Type B pancreatic cell (in vitro differentiated cells): ENCODE data around the gene CYREN. TPM values are rescaled to one million over a fixed set of nuclear protein-coding genes. Genes with fewer than 3 reads are reported as not detected.

Experiments
- DNase-seq: peaks from one replicate; pipeline ENCODE4 v3.0.0; 2021; ENCODE audit warnings: mixed read lengths; ENCODE audit not compliant: unreplicated experiment; ENCODE audit errors: extremely low spot score
- H3K27ac Mint-ChIP-seq: 2 replicates; pipeline ENCODE4 v1.8.0; 2021; ENCODE audit warnings: mild to moderate bottlenecking, mixed read lengths
- H3K27me3 Mint-ChIP-seq: 2 replicates; pipeline ENCODE4 v1.8.0; 2021; ENCODE audit warnings: mixed read lengths
- H3K36me3 Mint-ChIP-seq: 2 replicates; pipeline ENCODE4 v1.8.0; 2021; ENCODE audit warnings: mixed read lengths
- H3K4me1 Mint-ChIP-seq: one replicate; pipeline ENCODE4 v1.8.0; 2021; ENCODE audit warnings: mixed read lengths; ENCODE audit not compliant: unreplicated experiment
- H3K4me3 Mint-ChIP-seq: 2 replicates; pipeline ENCODE4 v1.8.0; 2021; ENCODE audit warnings: mild to moderate bottlenecking, mixed read lengths
- H3K9me3 Mint-ChIP-seq: 2 replicates; pipeline ENCODE4 v1.8.0; 2021; ENCODE audit warnings: mixed read lengths
- CTCF ChIP-seq: fragments of 200-600 bp; sonication (generic); conservative IDR thresholded peaks from 2 replicates; pipeline ENCODE4 v1.5.0; 2021; ENCODE audit warnings: antibody characterized with exemption, mild to moderate bottlenecking
- total RNA-seq: library from RNA; stranded (reverse); gene quantifications from 2 replicates; pipeline ENCODE4 v1.2.1, GENCODE V29; 2021; ENCODE audit warnings: low replicate concordance

The CYREN gene
- total RNA-seq, 1 donor from 2014 or later, result 51.0 TPM

- Mint-ChIP-seq H3K9me3 (peaks cover 8% of the 10 kb centered on the region), H3K4me3 (peak overlapping the region; percentile 51), H3K4me1 (peaks cover 18% of the 10 kb centered on the region), H3K36me3 (peaks cover 38% of the 10 kb centered on the region), H3K27ac (peak overlapping the region; percentile 13), H3K27me3 (no peaks in the 10 kb centered on the region)
- no peak for TF ChIP-seq CTCF
- no peak for DNase-seq
These were observed 9.5 kb downstream of the CYREN start for GRCh38 chr7:135160858-135161653.

- H3K36me3 Mint-ChIP-seq, result peaks cover 34% of the 10 kb centered on the region
- H3K9me3 Mint-ChIP-seq, result peaks cover 9% of the 10 kb centered on the region
- peaks cover 18% of the 10 kb centered on the region for H3K4me1 Mint-ChIP-seq
- DNase-seq, result no peak
- TF ChIP-seq CTCF, result no peak
- H3K27ac Mint-ChIP-seq, result peak overlapping the region; percentile 13
- no peaks in the 10 kb centered on the region for H3K27me3 Mint-ChIP-seq
- H3K4me3 Mint-ChIP-seq, result peak overlapping the region; percentile 51
These were observed 10.2 kb downstream of the CYREN start for GRCh38 chr7:135160098-135160857.

GRCh38 chr7:135159359-135160085 is 11.0 kb downstream of the CYREN start:
- no peaks in the 10 kb centered on the region for H3K27me3 Mint-ChIP-seq
- DNase-seq, result no peak
- H3K36me3 Mint-ChIP-seq, result peaks cover 34% of the 10 kb centered on the region
- H3K4me3 Mint-ChIP-seq, result no peak overlapping the region
- H3K27ac Mint-ChIP-seq, result no peak overlapping the region
- TF ChIP-seq CTCF, result no peak
- peaks cover 18% of the 10 kb centered on the region for H3K4me1 Mint-ChIP-seq
- peaks cover 9% of the 10 kb centered on the region for H3K9me3 Mint-ChIP-seq

GRCh38 chr7:135158874-135159273 is 11.6 kb downstream of the CYREN start:
- Mint-ChIP-seq H3K27ac (no peak overlapping the region), H3K36me3 (peaks cover 31% of the 10 kb centered on the region), H3K27me3 (no peaks in the 10 kb centered on the region), H3K4me3 (no peak overlapping the region), H3K4me1 (peaks cover 18% of the 10 kb centered on the region), H3K9me3 (peaks cover 12% of the 10 kb centered on the region)
- no peak for DNase-seq
- no peak for TF ChIP-seq CTCF

GRCh38 chr7:135158141-135158655 is 12.3 kb downstream of the CYREN start:
- Mint-ChIP-seq H3K4me3 (no peak overlapping the region), H3K4me1 (peaks cover 18% of the 10 kb centered on the region), H3K36me3 (peaks cover 33% of the 10 kb centered on the region), H3K27me3 (no peaks in the 10 kb centered on the region), H3K9me3 (peaks cover 13% of the 10 kb centered on the region), H3K27ac (no peak overlapping the region)
- no peak for DNase-seq
- TF ChIP-seq CTCF, result no peak
